K562 (cell line): ENCODE results near the gene PIGX. TPM values are rescaled to one million over a fixed set of nuclear protein-coding genes. Genes with fewer than 3 reads are reported as not detected.

Experiments
- BMI1 ChIP-seq: fragments of 150-350 bp; IDR thresholded peaks from 2 replicates; pipeline ENCODE4 v1.6.1; 2014; ENCODE audit warnings: low read length
- CTBP1 ChIP-seq: fragments of 450-650 bp; IDR thresholded peaks from 2 replicates; pipeline ENCODE4 v1.6.1; 2016; ENCODE audit warnings: borderline replicate concordance
- ETV5 ChIP-seq: sonication (generic); formaldehyde crosslinking; IDR thresholded peaks from 2 replicates; pipeline ENCODE4 v1.4.0; 2020; ENCODE audit warnings: low read depth, mild to moderate bottlenecking, missing genetic modification reagents
- HDAC1 ChIP-seq, 2 experiments: fragments of 450-650 bp; IDR thresholded peaks; 2 replicates each; pipeline ENCODE4 v1.6.1; 2016 to 2017; ENCODE audit warnings: inconsistent platforms in 1 of 2, mild to moderate bottlenecking in 1 of 2, moderate library complexity in 1 of 2
- HNRNPLL ChIP-seq: fragments of 200-400 bp; formaldehyde crosslinking; IDR thresholded peaks from 2 replicates; pipeline ENCODE4 v1.6.1; 2017; ENCODE audit warnings: low read length, low read depth, mild to moderate bottlenecking; ENCODE audit not compliant: poor library complexity, severe bottlenecking
- KLF1 ChIP-seq: fragments of 450-650 bp; IDR thresholded peaks from 2 replicates; pipeline ENCODE4 v1.6.1; 2016; ENCODE audit warnings: missing genetic modification characterization, missing compliant biosample characterization
- L3MBTL2 ChIP-seq: fragments of 450-650 bp; IDR thresholded peaks from 2 replicates; pipeline ENCODE4 v1.6.1; 2016; ENCODE audit warnings: mild to moderate bottlenecking, moderate library complexity
- MCM5 ChIP-seq: fragments of 450-650 bp; IDR thresholded peaks from 2 replicates; pipeline ENCODE4 v1.6.1; 2016; ENCODE audit warnings: low read depth
- MTA3 ChIP-seq: fragments of 450-650 bp; formaldehyde crosslinking; IDR thresholded peaks from 2 replicates; pipeline ENCODE4 v1.6.1; 2017; ENCODE audit warnings: mild to moderate bottlenecking, borderline replicate concordance
- RBFOX2 ChIP-seq: fragments of 200-400 bp; formaldehyde crosslinking; IDR thresholded peaks from 2 replicates; pipeline ENCODE4 v1.6.1; 2017; ENCODE audit warnings: low read depth, mild to moderate bottlenecking, low read length, moderate library complexity
- RBM39 ChIP-seq: fragments of 200-400 bp; formaldehyde crosslinking; optimal IDR thresholded peaks from 2 replicates; pipeline ENCODE3; 2018; ENCODE audit warnings: low read depth, low read length
- SMAD4 ChIP-seq: fragments of 250-450 bp; sonication (Bioruptor Pico); conservative IDR thresholded peaks from 2 replicates; pipeline ENCODE4 v1.8.0; 2021; ENCODE audit warnings: inconsistent platforms, mild to moderate bottlenecking, moderate library complexity
- SUPT5H ChIP-seq: fragments of 450-650 bp; IDR thresholded peaks from 2 replicates; pipeline ENCODE4 v1.6.1; 2016
- XRCC5 ChIP-seq: fragments of 200-400 bp; formaldehyde crosslinking; IDR thresholded peaks from 2 replicates; pipeline ENCODE4 v1.6.1; 2017; ENCODE audit warnings: low read depth, mild to moderate bottlenecking, low read length
- ZEB2 ChIP-seq: fragments of 450-650 bp; IDR thresholded peaks from 2 replicates; pipeline ENCODE4 v1.6.1; 2016
- ZNF644 ChIP-seq: fragments of 200-800 bp; sonication (Bioruptor generic); IDR thresholded peaks from 2 replicates; pipeline ENCODE4 v1.6.1; 2016; ENCODE audit warnings: low read depth, missing genetic modification characterization, missing compliant biosample characterization
- polyA plus RNA-seq, 8 experiments: library from polyadenylated mRNA; depleted of rRNA in 4 of 8; stranded (reverse) in 5 of 8; unstranded in 3 of 8; fragments of >200 nt; fragmentation: Nextera tagmentation in 2 of 8; fragmentation: Illumina TruSeq in 1 of 8; extraction: Ambion mirVana in 2 of 8; extraction: Trizol in 1 of 8; gene quantifications; 2 replicates each; pipeline versions ENCODE4 v1.2.1 to v1.2.3, GENCODE V29; 2011 to 2014; ENCODE audit warnings: inconsistent platforms in 1 of 8, missing spikeins in 1 of 8
- total RNA-seq, 7 experiments: library from RNA; depleted of rRNA in 6 of 7; stranded (reverse); fragments of >200 nt in 6 of 7; fragmentation: Illumina TruSeq in 2 of 7; extraction: Trizol in 2 of 7; gene quantifications; 2 replicates each; pipeline versions ENCODE4 v1.2.1 to v1.2.3, GENCODE V29; 2011 to 2021; ENCODE audit warnings: low replicate concordance in 1 of 7
- TF ChIP-seq, protein P1 (sequence below): sonication (generic); formaldehyde crosslinking; IDR thresholded peaks from 2 replicates; pipeline ENCODE4 v1.8.0; 2022; ENCODE audit warnings: missing genetic modification reagents, mild to moderate bottlenecking, moderate library complexity, borderline replicate concordance
- TF ChIP-seq, protein P2 (sequence below): fragments of 200-800 bp; sonication (Bioruptor generic); IDR thresholded peaks from 2 replicates; pipeline ENCODE4 v1.6.1; 2017; ENCODE audit warnings: missing genetic modification characterization, missing compliant biosample characterization
- TF ChIP-seq, protein P3 (sequence below): fragments of 450-650 bp; IDR thresholded peaks from 2 replicates; pipeline ENCODE4 v1.6.1; 2018; ENCODE audit not compliant: partially characterized antibody
- TF ChIP-seq, protein P4 (sequence below): fragments of 250-450 bp; sonication (Bioruptor Pico); IDR thresholded peaks from 2 replicates; pipeline ENCODE4 v1.8.0; 2021; ENCODE audit warnings: moderate library complexity, mild to moderate bottlenecking, inconsistent platforms
- TF ChIP-seq, protein P5 (sequence below): conservative IDR thresholded peaks from 2 replicates; pipeline ENCODE4 v1.6.1; 2011; ENCODE audit warnings: low read depth, mild to moderate bottlenecking, low read length; ENCODE audit not compliant: control insufficient read depth

PIGX gene
- total and polyA plus RNA-seq, 9 of the 15 experiments (the other 6 are each of a cell fraction or from before 2014, with no cell fraction given): 3.7 to 36.3 (median 26.9) TPM

DNA sequence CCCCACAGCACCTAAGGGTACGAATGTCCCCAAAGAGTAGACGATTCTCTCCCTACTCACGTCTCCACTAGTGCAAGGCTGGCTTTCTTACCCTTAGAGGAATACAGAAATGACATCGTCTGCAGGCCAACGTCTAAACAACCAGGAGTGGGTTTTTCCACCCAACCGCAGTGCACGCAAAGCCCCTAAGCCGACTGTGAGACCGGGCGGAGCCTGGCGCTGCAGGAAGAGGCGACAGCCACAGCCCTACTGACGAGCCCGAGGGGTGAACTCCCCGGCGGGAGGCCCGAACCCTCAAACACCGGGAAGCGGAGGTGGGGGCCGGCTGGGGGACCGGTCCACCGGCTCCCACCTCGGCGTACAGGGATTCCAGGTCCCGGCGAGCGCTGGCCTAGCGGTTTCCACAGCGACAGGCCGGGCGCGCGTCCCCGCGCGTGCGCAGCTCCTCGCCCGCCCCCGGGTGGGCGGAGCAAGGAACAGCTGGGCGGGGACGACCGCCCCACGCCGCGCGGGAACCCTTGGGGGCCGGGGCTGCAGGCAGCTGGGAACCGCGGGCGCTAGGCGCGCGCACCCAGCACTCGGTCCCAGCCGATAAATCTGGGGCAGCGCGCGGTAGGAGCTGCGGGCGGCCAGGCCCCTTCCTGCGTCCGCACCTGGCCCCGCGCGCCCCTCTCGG, at the start of gene PIGX, which contains the start of gene CEP19 (continued):
- TF ChIP-seq KLF1 (tag) (peak; percentile 10; the same call in 1 of the 2 replicates), RBFOX2 (peak; percentile 87), ZEB2 (no peak), ETV5 (CRISPR knock-in tag) (peak; percentile 38; the same call in 1 of the 2 replicates), ZNF644 (tag) (no peak), BMI1 (0 out of 2 replicates have a peak, but pooled peaks have one; percentile 24), SUPT5H (0 out of 2 replicates have a peak, but pooled peaks have one; percentile 47), L3MBTL2 (peak; percentile 22; the same call in 1 of the 2 replicates), CTBP1 (peak; percentile 93), MTA3 (peak; percentile 61; the same call in 1 of the 2 replicates), HDAC1 (IDR thresholded peaks at IDR 0.05) (peak in 1 of 2 experiments; percentile 78; a peak in 1 of 4 replicates), MCM5 (no peak), SMAD4 (CRISPR knock-in tag) (peak; percentile 77), HNRNPLL (peak; percentile 95), XRCC5 (0 out of 2 replicates have a peak, but pooled peaks have one; percentile 7), RBM39 (no peak)
- TF ChIP-seq, protein P1, sequence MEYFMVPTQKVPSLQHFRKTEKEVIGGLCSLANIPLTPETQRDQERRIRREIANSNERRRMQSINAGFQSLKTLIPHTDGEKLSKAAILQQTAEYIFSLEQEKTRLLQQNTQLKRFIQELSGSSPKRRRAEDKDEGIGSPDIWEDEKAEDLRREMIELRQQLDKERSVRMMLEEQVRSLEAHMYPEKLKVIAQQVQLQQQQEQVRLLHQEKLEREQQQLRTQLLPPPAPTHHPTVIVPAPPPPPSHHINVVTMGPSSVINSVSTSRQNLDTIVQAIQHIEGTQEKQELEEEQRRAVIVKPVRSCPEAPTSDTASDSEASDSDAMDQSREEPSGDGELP (CRISPR knock-in tag): peak; percentile 96
- TF ChIP-seq, protein P2, sequence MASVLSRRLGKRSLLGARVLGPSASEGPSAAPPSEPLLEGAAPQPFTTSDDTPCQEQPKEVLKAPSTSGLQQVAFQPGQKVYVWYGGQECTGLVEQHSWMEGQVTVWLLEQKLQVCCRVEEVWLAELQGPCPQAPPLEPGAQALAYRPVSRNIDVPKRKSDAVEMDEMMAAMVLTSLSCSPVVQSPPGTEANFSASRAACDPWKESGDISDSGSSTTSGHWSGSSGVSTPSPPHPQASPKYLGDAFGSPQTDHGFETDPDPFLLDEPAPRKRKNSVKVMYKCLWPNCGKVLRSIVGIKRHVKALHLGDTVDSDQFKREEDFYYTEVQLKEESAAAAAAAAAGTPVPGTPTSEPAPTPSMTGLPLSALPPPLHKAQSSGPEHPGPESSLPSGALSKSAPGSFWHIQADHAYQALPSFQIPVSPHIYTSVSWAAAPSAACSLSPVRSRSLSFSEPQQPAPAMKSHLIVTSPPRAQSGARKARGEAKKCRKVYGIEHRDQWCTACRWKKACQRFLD (CRISPR knock-in tag): peak; percentile 61; the same call in 1 of the 2 replicates
- TF ChIP-seq, protein P3, sequence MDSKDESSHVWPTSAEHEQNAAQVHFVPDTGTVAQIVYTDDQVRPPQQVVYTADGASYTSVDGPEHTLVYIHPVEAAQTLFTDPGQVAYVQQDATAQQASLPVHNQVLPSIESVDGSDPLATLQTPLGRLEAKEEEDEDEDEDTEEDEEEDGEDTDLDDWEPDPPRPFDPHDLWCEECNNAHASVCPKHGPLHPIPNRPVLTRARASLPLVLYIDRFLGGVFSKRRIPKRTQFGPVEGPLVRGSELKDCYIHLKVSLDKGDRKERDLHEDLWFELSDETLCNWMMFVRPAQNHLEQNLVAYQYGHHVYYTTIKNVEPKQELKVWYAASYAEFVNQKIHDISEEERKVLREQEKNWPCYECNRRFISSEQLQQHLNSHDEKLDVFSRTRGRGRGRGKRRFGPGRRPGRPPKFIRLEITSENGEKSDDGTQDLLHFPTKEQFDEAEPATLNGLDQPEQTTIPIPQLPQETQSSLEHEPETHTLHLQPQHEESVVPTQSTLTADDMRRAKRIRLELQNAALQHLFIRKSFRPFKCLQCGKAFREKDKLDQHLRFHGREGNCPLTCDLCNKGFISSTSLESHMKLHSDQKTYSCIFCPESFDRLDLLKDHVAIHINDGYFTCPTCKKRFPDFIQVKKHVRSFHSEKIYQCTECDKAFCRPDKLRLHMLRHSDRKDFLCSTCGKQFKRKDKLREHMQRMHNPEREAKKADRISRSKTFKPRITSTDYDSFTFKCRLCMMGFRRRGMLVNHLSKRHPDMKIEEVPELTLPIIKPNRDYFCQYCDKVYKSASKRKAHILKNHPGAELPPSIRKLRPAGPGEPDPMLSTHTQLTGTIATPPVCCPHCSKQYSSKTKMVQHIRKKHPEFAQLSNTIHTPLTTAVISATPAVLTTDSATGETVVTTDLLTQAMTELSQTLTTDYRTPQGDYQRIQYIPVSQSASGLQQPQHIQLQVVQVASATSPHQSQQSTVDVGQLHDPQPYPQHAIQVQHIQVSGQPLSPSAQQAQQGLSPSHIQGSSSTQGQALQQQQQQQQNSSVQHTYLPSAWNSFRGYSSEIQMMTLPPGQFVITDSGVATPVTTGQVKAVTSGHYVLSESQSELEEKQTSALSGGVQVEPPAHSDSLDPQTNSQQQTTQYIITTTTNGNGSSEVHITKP: peak; percentile 79
- TF ChIP-seq, protein P4, sequence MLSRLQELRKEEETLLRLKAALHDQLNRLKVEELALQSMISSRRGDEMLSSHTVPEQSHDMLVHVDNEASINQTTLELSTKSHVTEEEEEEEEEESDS (CRISPR knock-in tag): no peak
- TF ChIP-seq, protein P5, sequence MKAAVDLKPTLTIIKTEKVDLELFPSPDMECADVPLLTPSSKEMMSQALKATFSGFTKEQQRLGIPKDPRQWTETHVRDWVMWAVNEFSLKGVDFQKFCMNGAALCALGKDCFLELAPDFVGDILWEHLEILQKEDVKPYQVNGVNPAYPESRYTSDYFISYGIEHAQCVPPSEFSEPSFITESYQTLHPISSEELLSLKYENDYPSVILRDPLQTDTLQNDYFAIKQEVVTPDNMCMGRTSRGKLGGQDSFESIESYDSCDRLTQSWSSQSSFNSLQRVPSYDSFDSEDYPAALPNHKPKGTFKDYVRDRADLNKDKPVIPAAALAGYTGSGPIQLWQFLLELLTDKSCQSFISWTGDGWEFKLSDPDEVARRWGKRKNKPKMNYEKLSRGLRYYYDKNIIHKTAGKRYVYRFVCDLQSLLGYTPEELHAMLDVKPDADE: peak; percentile 75; the same call in 1 of the 2 replicates
